Activated naive CD4-positive, alpha-beta T cell treated with anti-CD3 and anti-CD28 coated beads for 36 hours (primary cell): ENCODE data around the gene ZNF140. TPM values are rescaled to one million over a fixed set of nuclear protein-coding genes. Genes with fewer than 3 reads are reported as not detected.

Experiments used
- CTCF ChIA-PET: fragments of 350-600 bp; sonication (Branson Sonifier 250); formaldehyde crosslinking; loops from one replicate; lab custom pipeline; 2021; ENCODE audit warnings: antibody characterized with exemption; lab: Charles Lee
- DNase-seq: peaks from one replicate; pipeline ENCODE4 v3.0.0-alpha.2; 2020
- H3K27ac Mint-ChIP-seq: one replicate; pipeline ENCODE4 v1.8.0; 2021; ENCODE audit warnings: mild to moderate bottlenecking, mixed read lengths
- H3K27me3 Mint-ChIP-seq: one replicate; pipeline ENCODE4 v1.8.0; 2021; ENCODE audit warnings: low read depth, mixed read lengths
- H3K36me3 Mint-ChIP-seq: one replicate; pipeline ENCODE4 v1.8.0; 2021; ENCODE audit warnings: low read depth, mixed read lengths
- H3K4me1 Mint-ChIP-seq: one replicate; pipeline ENCODE4 v1.8.0; 2021; ENCODE audit warnings: low read depth, mixed read lengths
- H3K4me3 Mint-ChIP-seq: one replicate; pipeline ENCODE4 v1.8.0; 2021; ENCODE audit warnings: mild to moderate bottlenecking, moderate library complexity, mixed read lengths
- H3K9me3 Mint-ChIP-seq: one replicate; pipeline ENCODE4 v1.8.0; 2021; ENCODE audit warnings: mixed read lengths
- intact Hi-C: fragments of 100-400 bp; cut with micrococcal nuclease; formaldehyde crosslinking; loops from one replicate; pipeline ENCODE4 v1.15.1; 2023
- total RNA-seq, 2 experiments: library from RNA; stranded (reverse); gene quantifications; one replicate each; pipeline ENCODE4 v1.2.3, GENCODE V29; 2021

ZNF140 gene
- total RNA-seq, 2 experiments from 2014 or later, result 13.3 to 13.9 TPM

- Mint-ChIP-seq H3K27ac (no peak overlapping the region), H3K36me3 (peaks cover 86% of the 10 kb centered on the region), H3K9me3 (peaks cover 60% of the 10 kb centered on the region), H3K4me1 (peaks cover 5% of the 10 kb centered on the region), H3K4me3 (no peak overlapping the region), H3K27me3 (no peaks in the 10 kb centered on the region)
- no peak for DNase-seq
- intact Hi-C loops, result no loop called here
- CTCF ChIA-PET, result no interaction called here
Observed at GRCh38 chr12:133135747-133136146, 55.0 kb downstream of the ZNF140 start.

DNA sequence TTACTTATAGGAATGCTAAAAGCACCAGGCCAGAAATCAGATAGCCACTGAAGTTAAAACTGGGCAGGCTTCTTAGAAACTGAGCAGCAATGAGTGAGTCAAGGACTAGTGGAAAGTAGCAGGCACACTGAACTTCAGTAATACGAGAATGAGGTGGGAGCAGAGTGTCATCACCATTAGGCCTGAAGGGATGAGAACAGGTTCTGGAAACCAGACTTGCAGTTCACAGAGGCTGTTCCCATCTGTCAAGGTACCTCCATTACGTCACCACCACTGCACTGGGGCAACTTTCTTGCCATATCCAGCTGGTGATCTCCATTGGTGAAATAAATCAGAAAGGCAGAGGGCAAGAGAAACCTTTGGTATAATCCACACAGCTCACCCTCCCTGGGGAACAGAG is 65.3 kb downstream of the ZNF140 start:
- H3K4me1 Mint-ChIP-seq, result no peaks in the 10 kb centered on the region
- CTCF ChIA-PET, result no interaction called here
- peaks cover 81% of the 10 kb centered on the region for H3K36me3 Mint-ChIP-seq
- intact Hi-C loops, result no loop called here
- H3K27me3 Mint-ChIP-seq, result no peaks in the 10 kb centered on the region
- no peak overlapping the region for H3K4me3 Mint-ChIP-seq
- DNase-seq, result no peak
- H3K9me3 Mint-ChIP-seq, result peaks cover 59% of the 10 kb centered on the region
- H3K27ac Mint-ChIP-seq, result no peak overlapping the region

GRCh38 chr12:133156125-133156690 is 75.5 kb downstream of the ZNF140 start:
- DNase-seq, result no peak
- CTCF ChIA-PET, result no interaction called here
- Mint-ChIP-seq H3K9me3 (peaks cover 77% of the 10 kb centered on the region), H3K4me1 (no peaks in the 10 kb centered on the region), H3K27ac (no peak overlapping the region), H3K4me3 (no peak overlapping the region), H3K36me3 (peaks cover 75% of the 10 kb centered on the region), H3K27me3 (no peaks in the 10 kb centered on the region)
- intact Hi-C loops, result no loop called here

Other genes with a start within 250 kb of the ZNF140 start
- 10 to 100 TPM; 27.2 to 32.8 TPM for gene CHFR, start 193.3 kb upstream of the ZNF140 start, total RNA-seq
- gene ZNF605, start 124.6 kb upstream of the ZNF140 start, total RNA-seq, result 1 to 10 TPM; 4.3 to 5.3 TPM
- gene ZNF26, start 94.6 kb upstream of the ZNF140 start, total RNA-seq, result 10 to 100 TPM in 1 of 2 experiments, 1 to 10 TPM in 1; 8.4 to 12.2 TPM
- gene ZNF84, start 43.4 kb upstream of the ZNF140 start, total RNA-seq, result 10 to 100 TPM; 11.0 to 12.9 TPM
- 1 to 10 TPM; 1.1 to 1.2 TPM for gene ZNF891, start 49.4 kb downstream of the ZNF140 start, total RNA-seq
- 1 to 10 TPM; 4.9 to 6.0 TPM for gene ZNF10, start 49.7 kb downstream of the ZNF140 start, total RNA-seq
- 1 to 10 TPM; 8.4 to 9.1 TPM for gene ZNF268, start 100.6 kb downstream of the ZNF140 start, total RNA-seq
- not detected for gene ANHX, start 155.0 kb downstream of the ZNF140 start, total RNA-seq